Skeletal muscle cell (primary cell): Measurements from ENCODE around the gene DPYSL5.

Experiments
- DNase-seq: peaks from one replicate; pipeline ENCODE4 v3.0.0-alpha.2; 2010; ENCODE audit warnings: low read depth
- H3K4me3 ChIP-seq: 2 replicates; pipeline ENCODE4 v1.5.1; 2011; ENCODE audit warnings: low read depth, mild to moderate bottlenecking, control low read depth, low read length, moderate library complexity

DPYSL5 gene

DNA sequence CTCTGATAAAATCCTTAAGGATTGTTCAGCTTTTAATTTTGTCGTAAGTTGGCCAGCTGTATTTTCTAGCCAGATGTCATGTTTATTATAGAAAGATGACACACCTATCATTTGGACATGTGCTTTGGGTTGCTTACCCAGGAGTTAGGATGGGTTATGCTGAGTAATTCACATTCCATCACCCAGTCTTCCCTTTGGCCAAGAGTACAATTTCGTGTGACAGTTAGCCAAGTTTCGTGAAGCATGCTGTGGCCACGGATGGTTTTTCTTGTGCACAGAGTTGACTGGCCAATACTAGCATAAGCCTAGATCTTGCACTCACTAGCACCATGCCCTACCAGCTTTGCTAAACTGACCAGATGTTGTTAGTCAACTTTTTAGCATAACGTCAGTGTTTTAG is 128.3 kb downstream of the DPYSL5 start:
- H3K4me3 ChIP-seq = no peak overlapping the region
- no peak for DNase-seq

DNA sequence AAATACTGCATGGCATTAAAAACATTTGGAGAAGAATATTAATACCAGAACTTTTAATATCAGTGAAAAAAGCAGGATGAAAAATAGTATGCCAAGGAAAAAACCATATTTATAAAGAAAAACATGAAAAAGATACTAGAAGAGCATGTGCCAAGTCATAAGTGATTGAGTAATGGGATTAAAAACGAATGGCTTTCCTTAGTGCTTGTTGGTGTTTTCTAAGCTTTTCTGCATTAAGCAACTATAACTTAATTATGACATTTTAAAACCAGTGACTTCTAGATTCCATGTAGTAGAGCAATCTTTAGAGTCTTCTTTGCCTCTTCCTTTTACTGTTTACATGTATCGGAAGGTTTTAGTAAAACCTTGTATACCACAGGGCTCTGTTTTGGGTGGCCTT is 129.1 kb downstream of the DPYSL5 start:
- no peak overlapping the region for H3K4me3 ChIP-seq
- no peak for DNase-seq

DNA sequence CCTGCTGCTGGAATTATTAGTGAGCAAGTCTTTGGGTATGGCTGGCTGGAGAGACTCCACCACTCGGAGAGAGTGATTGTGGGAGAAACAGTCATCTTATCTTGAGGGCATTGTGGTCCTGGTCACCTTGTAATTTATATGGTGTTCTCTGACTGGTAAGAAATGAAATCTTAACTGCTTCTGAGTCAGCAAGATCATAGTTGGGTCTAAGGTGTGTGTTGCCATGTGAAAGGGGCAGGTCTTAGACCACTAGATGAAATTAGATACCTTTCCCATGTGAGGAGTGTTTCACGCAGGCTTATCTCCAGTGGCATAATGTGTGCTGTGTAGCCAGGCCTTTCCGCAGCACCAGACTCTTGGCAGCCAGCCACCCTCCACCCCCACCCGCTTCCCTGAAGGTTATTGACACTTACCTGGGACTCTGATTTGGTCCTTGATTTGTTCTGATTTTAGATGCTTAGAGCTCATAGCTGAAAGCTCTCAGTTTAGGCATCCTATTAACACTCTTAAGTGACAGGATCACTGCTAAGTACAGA is 130.2 kb downstream of the DPYSL5 start:
- DNase-seq = no peak
- no peak overlapping the region for H3K4me3 ChIP-seq

DNA sequence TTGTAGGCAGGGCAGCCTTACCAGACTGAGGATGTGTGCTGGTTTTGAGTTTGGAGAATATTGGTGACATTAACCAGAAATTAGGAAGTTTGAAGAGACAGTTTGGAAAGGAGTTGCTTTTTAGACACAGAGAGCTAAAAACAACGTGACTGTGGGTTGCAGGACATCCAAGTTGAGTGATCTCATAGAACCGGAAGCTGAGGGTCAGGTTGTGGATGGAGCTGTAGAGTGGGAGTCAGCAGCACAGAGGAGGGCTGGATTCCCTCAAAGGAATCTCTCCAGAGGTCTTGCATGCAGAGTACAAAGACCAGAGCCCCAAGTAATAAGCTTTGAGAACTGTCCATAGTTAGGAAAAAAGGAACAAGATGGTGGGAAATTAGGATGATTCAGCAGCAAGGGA is 131.8 kb downstream of the DPYSL5 start:
- DNase-seq = no peak
- no peak overlapping the region for H3K4me3 ChIP-seq

DNA sequence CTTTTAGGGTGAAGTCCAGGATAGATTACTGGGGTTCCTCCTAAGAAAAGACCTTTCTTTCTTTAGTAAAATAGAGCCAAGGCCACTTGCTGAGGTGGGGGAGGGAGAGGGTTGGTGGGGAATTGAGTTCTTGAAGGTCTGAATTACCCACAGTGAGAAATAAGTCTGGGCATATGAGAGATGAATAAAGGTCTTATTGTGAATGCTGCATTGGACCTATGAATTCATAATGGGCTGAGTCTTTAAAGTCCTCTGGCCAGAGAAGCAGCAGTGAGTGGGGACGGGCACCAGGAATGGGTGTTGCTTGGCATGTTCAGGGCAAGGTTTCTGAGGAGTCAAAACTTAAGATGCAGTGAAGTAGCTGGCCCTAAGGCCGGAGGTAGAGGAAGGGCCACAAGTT is 133.0 kb downstream of the DPYSL5 start:
- DNase-seq = no peak

DNA sequence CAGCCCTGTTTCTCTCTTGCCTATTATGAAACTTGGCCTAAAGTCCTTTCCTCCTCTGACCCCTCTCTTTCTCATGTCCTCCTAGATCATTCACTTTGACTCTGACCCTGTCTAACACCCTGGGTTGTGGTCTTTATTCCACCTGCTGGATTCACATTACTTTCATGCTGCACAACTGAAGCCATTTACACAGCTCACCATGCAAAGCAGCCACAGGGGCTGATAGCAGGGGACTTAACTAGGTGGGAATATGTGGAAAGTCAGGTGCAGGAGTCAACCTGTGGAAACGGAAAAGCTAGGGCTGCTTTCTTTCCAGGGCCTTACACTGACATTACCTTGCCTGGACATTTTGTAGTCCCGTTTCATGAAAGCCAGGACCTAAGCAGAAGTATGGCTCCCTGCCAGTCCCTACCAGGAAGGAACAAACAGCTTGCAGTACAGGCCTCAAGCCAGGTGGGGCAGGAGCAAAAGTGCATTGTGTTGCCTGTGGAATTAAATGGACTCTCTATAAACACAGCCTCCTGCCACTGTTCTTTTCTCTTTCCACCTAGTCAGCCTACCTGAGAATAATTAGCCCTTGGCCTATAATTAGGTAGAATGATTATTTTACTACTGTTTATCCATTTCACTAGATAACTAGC is 134.3 kb downstream of the DPYSL5 start:
- no peak for DNase-seq
- no peak overlapping the region for H3K4me3 ChIP-seq

More for the DNA sequence above, 133.0 kb downstream of the DPYSL5 start:
- H3K4me3 ChIP-seq = no peak overlapping the region

DNA sequence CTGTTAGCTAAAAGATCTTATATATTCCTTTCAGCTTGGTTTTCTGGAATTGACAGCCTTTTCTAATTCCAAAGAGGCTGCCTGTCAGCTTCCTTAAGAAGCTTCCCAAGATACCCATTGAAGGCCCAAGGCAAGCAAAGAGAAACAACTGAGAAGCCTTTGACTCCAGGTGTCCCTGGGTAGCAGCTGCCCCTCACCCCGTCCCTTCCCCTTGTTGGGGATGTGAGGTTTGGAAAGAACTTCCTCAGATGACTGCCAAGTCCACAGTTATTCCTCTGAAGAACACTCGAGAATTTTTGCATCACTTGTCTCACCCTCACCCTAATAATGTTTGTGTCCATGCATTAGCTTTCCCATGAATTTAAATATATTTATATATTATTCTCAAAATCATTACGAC is 135.8 kb downstream of the DPYSL5 start:
- no peak overlapping the region for H3K4me3 ChIP-seq
- DNase-seq = no peak

DNA sequence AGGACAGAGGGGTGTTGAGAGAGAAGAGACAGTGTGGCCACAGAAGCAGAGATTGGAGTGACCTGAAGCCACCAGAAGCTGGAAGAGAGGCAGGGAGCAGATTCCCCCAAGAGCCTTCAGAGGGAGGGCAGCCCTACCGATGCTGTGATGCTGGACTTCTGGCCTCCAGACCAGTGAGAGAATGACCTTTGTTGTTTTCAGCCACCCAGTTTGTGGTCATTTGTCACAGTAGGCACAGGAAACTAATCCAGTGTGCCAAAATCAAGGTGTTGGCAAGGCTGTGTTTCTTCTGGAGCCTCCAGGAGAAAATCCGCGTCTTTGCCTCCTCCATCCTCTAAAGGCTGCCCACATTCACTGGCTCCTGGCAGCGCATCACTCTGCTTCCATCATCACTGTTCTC is 137.9 kb downstream of the DPYSL5 start:
- DNase-seq = no peak
- no peak overlapping the region for H3K4me3 ChIP-seq

DNA sequence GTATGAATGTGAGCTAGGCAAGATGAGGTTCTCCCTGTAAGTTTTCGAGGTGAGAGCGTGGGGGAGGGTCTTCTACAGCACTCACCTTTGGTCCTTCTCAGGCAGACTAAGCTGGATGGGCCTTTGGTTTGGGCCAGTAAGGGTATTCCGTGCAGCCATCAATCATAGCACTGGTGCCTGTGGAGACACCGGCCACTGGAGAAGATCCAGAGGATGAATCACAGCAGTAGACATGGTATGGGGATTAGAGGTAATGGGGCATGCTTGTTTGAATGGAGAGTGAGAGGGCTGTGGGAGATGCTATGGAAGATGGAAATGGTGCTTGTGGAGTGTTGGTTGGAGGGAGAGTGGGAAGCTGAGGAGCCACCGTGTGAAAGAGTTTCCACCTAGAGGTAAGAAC is 138.6 kb downstream of the DPYSL5 start:
- DNase-seq = no peak
- H3K4me3 ChIP-seq = no peak overlapping the region

DNA sequence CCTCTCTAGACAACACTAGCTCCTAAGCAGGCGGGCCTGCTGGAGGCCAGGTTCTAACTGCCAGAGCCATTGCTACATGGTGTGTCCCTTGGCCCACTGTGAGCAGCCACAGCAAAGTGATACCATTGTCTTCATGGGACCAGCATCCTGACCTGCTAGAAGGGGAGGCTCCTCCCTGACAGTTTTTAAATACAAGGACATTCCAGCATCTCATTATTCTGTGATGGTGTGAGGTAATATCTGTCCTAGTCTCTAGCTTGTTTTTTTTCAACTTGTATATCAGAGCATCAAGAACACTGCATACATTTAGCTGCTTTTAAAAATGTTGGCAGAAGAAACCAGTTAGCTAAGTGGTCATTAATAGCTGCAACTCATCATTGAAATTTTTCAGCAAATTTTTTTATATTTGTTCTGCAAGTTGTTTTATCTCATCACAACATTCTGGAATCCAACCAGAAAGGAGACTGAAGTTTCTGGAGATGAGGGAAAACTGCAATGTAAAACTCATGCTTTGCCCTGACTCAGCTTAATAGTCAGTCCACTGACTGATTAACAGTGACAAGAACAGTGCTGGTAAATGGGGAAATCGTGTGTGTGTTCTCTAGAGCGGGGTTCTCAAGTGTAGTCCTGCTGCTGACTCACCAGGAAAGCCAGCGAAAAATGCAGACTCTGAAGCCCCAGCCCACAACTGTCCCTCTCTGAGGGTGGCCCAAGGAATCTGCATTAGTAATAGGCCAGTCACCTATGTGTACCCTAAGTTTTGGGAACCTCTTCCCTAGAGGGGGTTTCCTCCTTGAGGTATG is 140.3 kb downstream of the DPYSL5 start:
- H3K4me3 ChIP-seq = no peak overlapping the region
- DNase-seq = peak; percentile 47

DNA sequence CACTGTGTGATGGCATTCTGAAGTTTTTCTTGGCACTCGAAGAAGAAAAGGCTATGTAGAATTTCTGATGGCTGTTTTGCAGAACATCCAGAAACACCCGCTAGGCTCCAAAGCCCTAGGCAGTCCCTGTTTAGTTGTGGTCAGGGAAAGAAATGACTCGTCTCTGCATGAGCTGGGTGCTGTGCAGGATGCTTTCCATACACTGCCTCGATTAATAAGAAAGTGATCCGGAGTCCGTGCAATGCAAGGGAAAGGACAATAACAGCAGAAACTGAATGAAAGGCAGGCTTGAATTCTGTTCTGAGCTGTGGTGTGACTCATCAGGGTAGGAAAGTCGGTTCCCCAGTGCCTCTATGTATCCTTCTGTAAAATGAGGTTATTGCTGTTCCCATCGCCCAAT is 141.2 kb downstream of the DPYSL5 start:
- no peak for DNase-seq
- H3K4me3 ChIP-seq = no peak overlapping the region

DNA sequence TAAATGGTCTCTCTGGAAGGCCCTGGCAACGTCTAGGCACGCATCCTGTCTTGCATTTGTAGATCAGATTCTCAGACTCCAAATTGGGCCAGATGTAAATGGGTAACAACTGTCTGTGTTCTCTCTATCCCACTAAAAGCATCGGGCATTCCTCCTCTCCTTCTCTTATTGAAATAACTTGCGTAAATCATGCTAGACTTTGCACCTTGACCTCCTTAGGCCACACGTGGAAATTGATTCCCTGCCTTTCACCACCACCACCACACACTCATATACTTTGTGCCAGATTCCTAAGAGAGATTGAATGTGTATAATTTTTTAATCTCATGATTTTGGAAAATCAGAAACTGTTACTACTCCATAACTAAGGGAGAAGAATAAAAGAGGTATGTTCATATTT is 143.8 kb downstream of the DPYSL5 start:
- no peak for DNase-seq
- no peak overlapping the region for H3K4me3 ChIP-seq

DNA sequence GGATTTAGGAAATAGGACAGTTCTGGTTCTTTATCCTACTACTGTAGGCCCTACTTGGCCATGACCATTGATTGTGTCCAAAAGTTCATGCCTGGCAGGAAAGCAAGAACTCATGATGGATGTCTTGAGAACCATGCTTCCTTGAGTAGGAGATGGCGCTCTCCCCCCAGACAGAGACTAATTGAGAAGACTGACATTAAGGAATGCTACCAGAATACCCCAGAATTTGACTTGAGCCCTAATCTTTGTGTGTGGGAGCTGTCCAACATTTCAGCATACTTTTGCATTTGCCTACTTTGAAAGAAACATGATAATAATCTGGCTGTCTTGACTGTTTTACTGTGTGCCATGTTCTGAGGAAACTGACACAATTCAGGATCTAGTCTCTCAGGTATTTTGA is 145.8 kb downstream of the DPYSL5 start:
- no peak overlapping the region for H3K4me3 ChIP-seq
- DNase-seq = no peak

DNA sequence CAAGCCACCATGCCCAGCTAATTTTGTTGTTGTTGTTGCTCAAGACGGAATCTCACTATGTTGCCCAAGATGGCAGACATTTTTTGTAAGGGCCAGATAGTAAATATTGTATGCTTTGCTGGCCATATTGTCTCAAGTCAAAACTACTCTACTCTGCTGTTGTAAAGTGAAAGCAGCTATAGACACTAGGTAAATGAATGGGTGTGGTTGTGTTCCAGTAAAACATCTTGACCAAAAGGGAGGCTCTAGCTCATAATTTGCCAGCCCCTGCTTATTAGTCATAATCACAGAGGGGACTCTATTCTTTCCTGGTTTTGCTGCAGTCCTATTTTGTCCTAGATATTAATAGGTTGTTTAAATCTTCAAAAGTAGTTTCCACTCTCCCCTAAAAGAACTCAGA is 147.1 kb downstream of the DPYSL5 start:
- H3K4me3 ChIP-seq = no peak overlapping the region

DNA sequence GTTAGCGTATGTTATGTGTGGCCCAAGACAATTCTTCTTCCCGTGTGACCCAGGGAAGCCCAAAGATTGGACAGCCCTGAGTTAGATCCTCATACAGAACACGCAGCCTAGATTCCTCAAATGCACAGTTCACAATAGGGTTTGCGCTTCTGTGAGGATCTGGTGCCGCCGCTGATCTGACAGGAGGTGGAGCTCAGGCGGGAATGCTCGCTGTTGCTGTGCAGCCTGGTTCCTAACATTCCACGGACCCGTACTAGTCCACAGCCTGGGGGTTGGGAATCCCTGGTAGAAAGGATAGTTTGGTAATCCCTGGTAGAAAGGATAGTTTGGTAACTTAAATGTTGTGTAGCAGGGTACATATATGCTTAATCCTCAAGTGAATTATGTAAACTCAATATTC is 149.5 kb downstream of the DPYSL5 start:
- no peak overlapping the region for H3K4me3 ChIP-seq
- no peak for DNase-seq

More for the DNA sequence above, 147.1 kb downstream of the DPYSL5 start:
- no peak for DNase-seq

DNA sequence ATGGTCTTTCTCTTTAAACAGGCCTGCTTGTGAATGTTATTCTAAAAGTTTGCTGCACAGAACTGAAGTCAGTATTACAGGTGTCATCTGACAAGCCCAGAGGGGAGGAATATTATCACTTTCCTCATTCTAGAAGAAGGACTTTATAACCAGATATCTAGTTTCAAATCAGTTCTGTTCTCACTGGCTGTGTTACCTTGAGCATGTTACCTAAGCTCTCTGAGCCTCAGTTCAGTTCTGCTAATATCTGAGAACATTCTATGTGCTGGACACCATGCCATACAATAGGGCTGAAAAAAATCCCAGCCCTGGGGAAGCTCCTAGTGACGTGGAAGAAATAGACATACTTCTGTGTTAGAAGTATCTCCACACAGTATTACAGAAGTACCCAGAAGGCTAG is 150.4 kb downstream of the DPYSL5 start:
- DNase-seq = no peak
- no peak overlapping the region for H3K4me3 ChIP-seq
